Testis (tissue), 3 donors: ENCODE measurements around the gene C3orf20. TPM values are rescaled to one million over a fixed set of nuclear protein-coding genes. Genes with fewer than 3 reads are reported as not detected.

Source experiments
- DNase-seq: peaks from one replicate; pipeline ENCODE4 v3.0.0-alpha.2; 2019
- H3K27ac ChIP-seq, 2 donors: fragments of 200-600 bp; sonication (generic); one replicate each; pipeline ENCODE4 v1.5.1; 2019
- H3K27me3 ChIP-seq: fragments of 200-600 bp; sonication (generic); one replicate; pipeline ENCODE4 v1.5.1; 2019
- H3K36me3 ChIP-seq: fragments of 200-600 bp; sonication (generic); one replicate; pipeline ENCODE4 v1.5.1; 2017; ENCODE audit warnings: low read depth; ENCODE audit errors: missing control alignments
- H3K4me1 ChIP-seq: fragments of 200-600 bp; sonication (generic); one replicate; pipeline ENCODE4 v1.5.1; 2019
- H3K4me3 ChIP-seq, 2 donors: fragments of 200-600 bp; sonication (generic); one replicate each; pipeline ENCODE4 v1.5.1; 2017 to 2019
- H3K9me3 ChIP-seq: fragments of 200-600 bp; sonication (generic); one replicate; pipeline ENCODE4 v1.5.1; 2017
- CTCF ChIP-seq, 3 experiments: fragments of 450-650 bp in 2 of 3; fragments of 200-600 bp in 1 of 3; sonication (generic) in 1 of 3; IDR thresholded peaks; one replicate each; pipeline ENCODE4 v1.5.1; 2016 to 2019; ENCODE audit warnings: antibody characterized with exemption in 3 of 3, mild to moderate bottlenecking in 2 of 3, moderate library complexity in 1 of 3
- POLR2A ChIP-seq: fragments of 450-650 bp; IDR thresholded peaks from one replicate; pipeline ENCODE4 v1.6.1; 2017; ENCODE audit warnings: antibody characterized with exemption, mild to moderate bottlenecking, moderate library complexity
- WGBS, 2 donors: methylation state at CpG; one replicate each; pipeline ENCODE4 v1.1.5; 2018; 5-methylcytosine and 5-hydroxymethylcytosine counted together
- intact Hi-C: fragments of 100-400 bp; cut with DNase I; formaldehyde crosslinking; loops from one replicate; pipeline ENCODE4 v1.15.1; 2023; ENCODE audit warnings: low total_unique reads
- polyA plus RNA-seq: library from polyadenylated mRNA; stranded (reverse); fragments of 350-450 nt; fragmentation: Illumina TruSeq; extraction: RNeasy Lipid Tissue Mini Kit (QIAGEN cat#74804); gene quantifications from one replicate; pipeline ENCODE4 v1.2.3, GENCODE V29; 2014; ENCODE audit warnings: low read depth, low replicate concordance; ENCODE audit not compliant: insufficient read depth
- total RNA-seq, 2 donors: library from RNA; depleted of rRNA; stranded (reverse); fragments of >200 nt; gene quantifications; one replicate each; pipeline ENCODE4 v1.2.3, GENCODE V29; 2016

C3orf20 gene
- total and polyA plus RNA-seq, 3 donors from 2014 or later, result 3.8 to 16.5 (median 11.0) TPM

GRCh38 chr3:14795996-14796395 is 121.1 kb downstream of the C3orf20 start:
- Histone ChIP-seq H3K27ac (no peak overlapping the region), H3K4me3 (no peak overlapping the region), H3K36me3 (no peaks in the 10 kb centered on the region), H3K4me1 (no peaks in the 10 kb centered on the region), H3K27me3 (no peaks in the 10 kb centered on the region), H3K9me3 (no peaks in the 10 kb centered on the region)
- intact Hi-C loops, result loop anchor here (10.0 kb wide), 1 partner anchor 119 kb away; no protein-coding TSS in a partner anchor
- DNase-seq, result no peak
- 88 to 93% methylated on average over 2 of the region's 2 CpGs for WGBS, 2 donors
- TF ChIP-seq CTCF (IDR thresholded peaks at IDR 0.05), result no peak
- TF ChIP-seq POLR2A, result no peak

GRCh38 chr3:14796403-14797077 is 121.6 kb downstream of the C3orf20 start:
- no peak for DNase-seq

GRCh38 chr3:14797731-14798130 is 122.8 kb downstream of the C3orf20 start:
- no peak for TF ChIP-seq POLR2A
- H3K27ac ChIP-seq, result no peak overlapping the region
- no peak for DNase-seq
- H3K9me3 ChIP-seq, result no peaks in the 10 kb centered on the region
- H3K36me3 ChIP-seq, result no peaks in the 10 kb centered on the region
- no peaks in the 10 kb centered on the region for H3K27me3 ChIP-seq
- H3K4me1 ChIP-seq, result no peaks in the 10 kb centered on the region
- intact Hi-C loops, result loop anchor here (10.0 kb wide), 1 partner anchor 117 kb away; no protein-coding TSS in a partner anchor
- H3K4me3 ChIP-seq, result no peak overlapping the region
- WGBS, 2 donors, result 73 to 94% methylated on average over 2 to 4 of the region's 4 CpGs

More at GRCh38 chr3:14796403-14797077, 121.6 kb downstream of the C3orf20 start:
- no peak overlapping the region for H3K27ac ChIP-seq
- intact Hi-C loops, result loop anchor here (10.0 kb wide), 1 partner anchor 118 kb away; no protein-coding TSS in a partner anchor
- H3K9me3 ChIP-seq, result no peaks in the 10 kb centered on the region
- no peaks in the 10 kb centered on the region for H3K36me3 ChIP-seq
- TF ChIP-seq CTCF (IDR thresholded peaks at IDR 0.05) (no peak), POLR2A (no peak)
- H3K4me1 ChIP-seq, result no peaks in the 10 kb centered on the region
- no peaks in the 10 kb centered on the region for H3K27me3 ChIP-seq
- no peak overlapping the region for H3K4me3 ChIP-seq
- 71 to 89% methylated on average over 12 to 14 of the region's 14 CpGs for WGBS, 2 donors

GRCh38 chr3:14798231-14798630 is 123.3 kb downstream of the C3orf20 start:
- Histone ChIP-seq H3K36me3 (no peaks in the 10 kb centered on the region), H3K9me3 (no peaks in the 10 kb centered on the region), H3K27ac (no peak overlapping the region), H3K4me1 (no peaks in the 10 kb centered on the region), H3K4me3 (no peak overlapping the region), H3K27me3 (no peaks in the 10 kb centered on the region)
- 89 to 90% methylated on average over 6 of the region's 6 CpGs for WGBS, 2 donors
- TF ChIP-seq CTCF (IDR thresholded peaks at IDR 0.05), result no peak
- TF ChIP-seq POLR2A, result no peak
- no peak for DNase-seq
- intact Hi-C loops, result loop anchor here (10.0 kb wide), 1 partner anchor 117 kb away; no protein-coding TSS in a partner anchor

DNA sequence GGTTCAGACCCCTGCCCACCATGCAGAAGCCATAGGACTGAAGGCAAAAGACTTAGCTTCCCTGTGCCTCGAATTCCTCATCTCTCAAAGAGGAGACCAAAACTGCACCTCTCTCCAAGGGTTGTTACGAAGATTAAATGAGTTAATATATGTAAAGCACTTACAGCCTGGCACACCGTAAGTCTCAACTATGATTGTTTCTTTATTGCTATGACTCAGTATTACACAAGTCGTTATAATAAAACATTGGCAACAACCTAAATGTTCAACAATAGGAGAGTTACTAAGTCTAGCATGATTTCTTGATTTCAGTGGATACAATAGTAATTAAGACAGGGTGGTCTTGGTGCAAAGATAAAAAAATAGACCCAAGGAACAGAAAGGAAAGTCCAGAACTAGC is 124.2 kb downstream of the C3orf20 start:
- intact Hi-C loops, result loop anchor here (10.0 kb wide), 1 partner anchor 116 kb away; no protein-coding TSS in a partner anchor
- DNase-seq, result no peak
- TF ChIP-seq POLR2A, result no peak
- no peak for TF ChIP-seq CTCF (IDR thresholded peaks at IDR 0.05)
- H3K9me3 ChIP-seq, result no peaks in the 10 kb centered on the region
- H3K4me1 ChIP-seq, result no peaks in the 10 kb centered on the region
- no peak overlapping the region for H3K27ac ChIP-seq
- 89 to 95% methylated on average over 4 of the region's 4 CpGs for WGBS, 2 donors
- H3K27me3 ChIP-seq, result no peaks in the 10 kb centered on the region
- H3K4me3 ChIP-seq, result no peak overlapping the region
- H3K36me3 ChIP-seq, result no peaks in the 10 kb centered on the region
